Brain microvascular endothelial cell (primary cell): ENCODE results near the gene MITF.

ENCODE experiments used
- DNase-seq: peaks from one replicate; pipeline ENCODE4 v3.0.0-alpha.2; 2020
- H3K27ac ChIP-seq: fragments of 250-450 bp; sonication (Bioruptor Pico); 2 replicates; pipeline ENCODE4 v1.5.1; 2020; ENCODE audit warnings: mild to moderate bottlenecking, moderate library complexity
- H3K27me3 ChIP-seq: fragments of 250-450 bp; sonication (Bioruptor Pico); replicated peaks from 2 replicates; pipeline ENCODE4 v1.5.1; 2020; ENCODE audit warnings: mild to moderate bottlenecking
- H3K36me3 ChIP-seq: fragments of 250-450 bp; sonication (Bioruptor Pico); replicated peaks from 2 replicates; pipeline ENCODE4 v1.5.1; 2020; ENCODE audit warnings: mild to moderate bottlenecking
- H3K4me3 ChIP-seq: 2 replicates; pipeline ENCODE4 v1.5.1; 2011; ENCODE audit warnings: low read depth, mild to moderate bottlenecking, control low read depth, low read length, moderate library complexity
- in situ Hi-C: cut with HindIII; loops from 2 replicates; pipeline ENCODE4 v1.10.0; 2017; ENCODE audit warnings: low sequenced_read_pairs, low pct_ligation_motif_present
- TF ChIP-seq, protein P1 (sequence below): IDR thresholded peaks from 2 replicates; pipeline ENCODE4 v1.5.1; 2011; ENCODE audit warnings: low read depth, mild to moderate bottlenecking, moderate library complexity, low read length, control low read depth, inconsistent platforms; ENCODE audit errors: missing control alignments

Gene MITF

DNA sequence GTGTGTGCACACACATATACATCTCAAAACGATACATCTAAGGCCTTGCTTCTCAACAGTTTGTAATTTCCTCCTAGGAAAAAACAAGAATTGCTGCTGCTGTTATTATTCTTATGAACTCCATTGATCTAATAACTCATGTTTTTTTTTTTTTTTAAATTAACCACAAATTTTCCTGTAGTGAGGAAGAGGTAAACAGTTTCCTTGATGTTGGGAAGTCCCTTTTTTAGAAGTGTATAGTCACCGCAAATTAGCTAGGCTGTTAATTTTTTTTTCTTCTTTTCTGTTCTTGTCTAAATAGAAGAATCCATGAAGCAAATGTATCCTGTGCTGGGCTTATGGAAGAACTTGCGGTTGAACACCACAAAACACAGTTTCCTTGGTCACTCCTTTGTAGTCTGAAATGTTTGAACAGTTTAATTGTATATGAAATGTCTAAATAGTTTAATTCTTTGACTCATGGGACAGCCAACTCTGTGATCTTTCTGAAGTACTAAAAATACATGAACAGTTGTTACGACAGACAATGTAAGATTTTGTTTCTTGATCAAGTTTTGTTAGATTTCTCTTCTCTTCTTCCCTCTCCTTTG lies 64.5 kb downstream of the MITF start:
- H3K27me3 ChIP-seq = no peaks in the 10 kb centered on the region
- DNase-seq = no peak
- TF ChIP-seq, protein P1, sequence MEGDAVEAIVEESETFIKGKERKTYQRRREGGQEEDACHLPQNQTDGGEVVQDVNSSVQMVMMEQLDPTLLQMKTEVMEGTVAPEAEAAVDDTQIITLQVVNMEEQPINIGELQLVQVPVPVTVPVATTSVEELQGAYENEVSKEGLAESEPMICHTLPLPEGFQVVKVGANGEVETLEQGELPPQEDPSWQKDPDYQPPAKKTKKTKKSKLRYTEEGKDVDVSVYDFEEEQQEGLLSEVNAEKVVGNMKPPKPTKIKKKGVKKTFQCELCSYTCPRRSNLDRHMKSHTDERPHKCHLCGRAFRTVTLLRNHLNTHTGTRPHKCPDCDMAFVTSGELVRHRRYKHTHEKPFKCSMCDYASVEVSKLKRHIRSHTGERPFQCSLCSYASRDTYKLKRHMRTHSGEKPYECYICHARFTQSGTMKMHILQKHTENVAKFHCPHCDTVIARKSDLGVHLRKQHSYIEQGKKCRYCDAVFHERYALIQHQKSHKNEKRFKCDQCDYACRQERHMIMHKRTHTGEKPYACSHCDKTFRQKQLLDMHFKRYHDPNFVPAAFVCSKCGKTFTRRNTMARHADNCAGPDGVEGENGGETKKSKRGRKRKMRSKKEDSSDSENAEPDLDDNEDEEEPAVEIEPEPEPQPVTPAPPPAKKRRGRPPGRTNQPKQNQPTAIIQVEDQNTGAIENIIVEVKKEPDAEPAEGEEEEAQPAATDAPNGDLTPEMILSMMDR = no peak
- no peaks in the 10 kb centered on the region for H3K36me3 ChIP-seq
- H3K27ac ChIP-seq = no peak overlapping the region
- in situ Hi-C loops = no loop called here
- H3K4me3 ChIP-seq = no peak overlapping the region

DNA sequence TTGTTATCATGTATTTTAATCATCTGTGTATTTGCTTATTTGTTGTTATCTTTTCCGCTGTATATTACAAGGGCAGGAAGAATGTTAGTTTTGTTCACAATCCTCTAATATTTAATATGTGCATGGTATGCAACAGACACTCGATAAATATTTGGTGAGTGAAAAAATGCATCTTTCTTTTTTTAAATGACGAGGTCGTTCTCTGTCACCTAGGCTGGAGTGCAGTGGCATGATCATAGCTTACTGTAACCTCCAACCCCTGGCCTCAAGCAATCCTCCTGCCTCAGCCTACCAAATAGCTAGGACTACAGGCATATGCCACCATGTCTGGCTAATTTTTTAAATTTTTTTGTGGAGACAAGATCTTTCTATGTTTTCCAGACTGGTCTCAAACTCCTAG lies 66.2 kb downstream of the MITF start:
- Histone ChIP-seq H3K27ac (no peak overlapping the region), H3K4me3 (no peak overlapping the region), H3K27me3 (no peaks in the 10 kb centered on the region), H3K36me3 (no peaks in the 10 kb centered on the region)
- TF ChIP-seq, protein P1 = no peak
- in situ Hi-C loops = no loop called here
- DNase-seq = no peak

DNA sequence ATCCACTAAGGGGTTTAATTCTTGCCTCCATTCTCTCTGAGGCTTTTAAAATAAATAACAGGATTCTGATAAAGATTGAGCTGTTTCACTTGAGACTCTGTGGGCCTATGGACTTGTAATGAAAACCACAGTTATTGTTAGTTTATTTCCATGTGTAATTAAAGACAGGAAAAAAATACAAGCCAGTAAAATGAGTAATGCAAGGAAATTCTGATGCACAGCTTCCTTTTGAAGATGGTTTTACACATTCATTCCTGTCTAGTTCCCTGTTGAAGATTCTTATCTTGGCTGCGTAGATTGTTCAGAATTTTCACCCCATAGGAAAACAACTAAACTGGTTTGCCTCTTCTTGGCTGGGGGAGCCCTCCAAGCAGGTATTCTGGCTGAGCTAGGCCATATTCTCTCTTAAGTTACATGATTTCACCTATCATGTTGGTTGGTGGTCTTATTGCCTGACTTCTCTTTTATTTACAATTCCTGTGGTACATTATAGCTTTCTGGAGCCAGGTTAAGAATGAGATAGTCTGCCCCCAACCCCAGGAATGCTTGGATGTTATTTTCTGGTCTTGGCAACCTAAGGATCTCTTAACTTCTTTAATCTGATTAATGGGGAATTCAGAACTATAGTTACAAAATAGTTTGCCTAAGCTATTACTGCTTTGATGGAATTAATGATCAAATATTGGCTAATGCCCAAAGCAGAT lies 67.6 kb downstream of the MITF start:
- Histone ChIP-seq H3K27me3 (no peaks in the 10 kb centered on the region), H3K36me3 (no peaks in the 10 kb centered on the region), H3K27ac (peak overlapping the region; percentile 30), H3K4me3 (no peak overlapping the region)
- in situ Hi-C loops = no loop called here
- TF ChIP-seq, protein P1 = no peak
- DNase-seq = peak; percentile 45

DNA sequence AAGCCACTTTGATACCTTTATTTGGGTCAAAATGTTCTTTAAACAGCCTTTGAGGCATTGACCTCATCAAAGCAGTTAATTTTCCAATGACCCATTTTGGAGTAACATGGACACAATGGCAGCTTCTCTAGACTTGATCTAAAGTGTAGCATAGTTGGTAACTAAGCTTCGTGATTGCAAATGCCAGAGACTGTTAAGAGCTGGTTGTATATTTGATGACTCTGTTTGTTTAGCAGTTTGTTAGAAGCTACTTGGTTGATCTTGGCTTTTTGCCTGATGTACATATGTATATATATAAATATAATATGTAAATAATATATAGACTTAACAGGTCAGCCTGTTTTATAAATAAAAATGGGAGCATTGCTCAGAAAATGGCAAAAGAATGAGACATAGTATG lies 68.4 kb downstream of the MITF start:
- Histone ChIP-seq H3K36me3 (no peaks in the 10 kb centered on the region), H3K4me3 (no peak overlapping the region), H3K27ac (no peak overlapping the region), H3K27me3 (no peaks in the 10 kb centered on the region)
- in situ Hi-C loops = no loop called here
- no peak for DNase-seq
- TF ChIP-seq, protein P1 = no peak

DNA sequence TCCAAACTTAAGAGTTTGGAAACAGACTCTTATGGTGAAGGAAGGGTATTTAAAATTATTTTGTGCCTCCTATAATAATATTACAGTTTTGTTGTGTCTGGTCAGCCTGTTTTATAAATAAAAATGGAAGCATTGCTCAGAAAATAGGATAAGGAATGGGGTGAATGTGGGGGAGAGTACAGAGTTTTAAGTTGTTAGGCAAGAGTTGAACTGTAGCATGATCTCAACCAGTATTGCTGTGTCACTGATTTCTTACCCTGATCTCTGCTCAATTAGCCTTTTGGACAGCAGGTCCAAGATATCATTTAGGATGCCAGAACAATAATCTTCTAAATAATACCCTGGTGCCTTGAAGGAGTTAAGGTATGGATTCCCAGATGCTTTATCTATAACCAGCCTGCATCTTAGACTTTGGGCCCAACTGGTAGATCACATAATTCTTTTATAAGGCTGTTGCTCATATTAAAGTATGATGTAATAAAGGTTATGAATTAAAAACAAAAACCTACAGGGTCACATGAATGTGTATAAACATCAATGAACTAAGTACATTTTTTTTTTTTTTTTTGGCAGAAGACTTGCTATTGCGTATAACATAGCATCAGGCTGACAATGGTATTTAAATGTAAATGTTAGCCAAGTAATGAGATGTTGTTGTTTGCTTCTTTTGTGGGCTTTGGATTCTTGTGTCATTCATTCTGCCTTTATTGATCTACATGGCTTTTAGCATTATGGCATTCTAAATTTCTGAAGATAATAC lies 70.0 kb downstream of the MITF start:
- TF ChIP-seq, protein P1 = no peak
- Histone ChIP-seq H3K4me3 (no peak overlapping the region), H3K27me3 (no peaks in the 10 kb centered on the region), H3K27ac (no peak overlapping the region), H3K36me3 (no peaks in the 10 kb centered on the region)
- in situ Hi-C loops = no loop called here
- no peak for DNase-seq
